Uterine smooth muscle cell (primary cell): ENCODE results near the gene NSF. TPM values are rescaled to one million over a fixed set of nuclear protein-coding genes. Genes with fewer than 3 reads are reported as not detected.

Experiments used
- total RNA-seq: library from RNA; depleted of rRNA; stranded (reverse); fragments of >200 nt; gene quantifications from 2 replicates; pipeline ENCODE4 v1.2.3, GENCODE V29; 2014

NSF gene
- 61.0 and 64.9 TPM in 2 replicates for total RNA-seq

GRCh38 chr17:46590157-46591146 is at the start of gene NSF:
NSF (plus strand) TSS chr17:46590669; CDS start chr17:46590776, 107 bp downstream.

GRCh38 chr17:46579083-46580075 is 11.1 kb upstream of the NSF start, which contains the start of gene ARL17A:
ARL17A (minus strand) TSS chr17:46579691; CDS start chr17:46576322, 3,369 bp downstream.

Other genes starting within 250 kb of the NSF start
- 4.9 and 6.9 TPM in 2 replicates for gene ARL17B, start 228.9 kb upstream of the NSF start, total RNA-seq
- gene LRRC37A2, start 78.2 kb upstream of the NSF start, total RNA-seq, result 3.5 and 4.0 TPM in 2 replicates
- gene ARL17A, start 11.0 kb upstream of the NSF start, total RNA-seq, result 2.4 and 7.4 TPM in 2 replicates
- gene WNT3, start 228.0 kb downstream of the NSF start, total RNA-seq, result 0.62 and 1.00 TPM in 2 replicates